GM23338 (cell line): ENCODE measurements around the gene FAM20A. TPM values are rescaled to one million over a fixed set of nuclear protein-coding genes. Genes with fewer than 3 reads are reported as not detected.
A peak's percentile ranks its signal among the peaks of the same experiment; 100 is the strongest.
"Not testable (repeated sequence)": the region's sequence is repeated elsewhere in the genome, so short reads cannot be mapped to it uniquely, and the experiment has no call there.

Experiments
- ATAC-seq: fragments of 200-7000 bp; cut with Tn5 transposase; 3 replicates; pipeline ENCODE4 v1.9.1; 2020
- DNase-seq: peaks from one replicate; pipeline ENCODE4 v3.0.0-alpha.2; 2015; ENCODE audit warnings: low spot score
- H2AFZ ChIP-seq: fragments of 200-600 bp; sonication (generic); 2 replicates; pipeline ENCODE4 v1.8.0; 2016; ENCODE audit warnings: antibody characterized with exemption, mild to moderate bottlenecking, moderate library complexity
- H3F3A ChIP-seq: fragments of 200-600 bp; sonication (generic); replicated peaks from 2 replicates; pipeline ENCODE4 v1.8.0; 2017; ENCODE audit warnings: antibody characterized with exemption, mixed run types, low read depth
- H3K27ac ChIP-seq: fragments of 200-600 bp; sonication (generic); 2 replicates; pipeline ENCODE4 v1.6.1; 2016; ENCODE audit warnings: low read depth
- H3K27me3 ChIP-seq: fragments of 200-600 bp; sonication (generic); 2 replicates; pipeline ENCODE4 v1.8.0; 2016; ENCODE audit warnings: mild to moderate bottlenecking, mixed run types, moderate library complexity; ENCODE audit not compliant: insufficient read depth
- H3K36me3 ChIP-seq: fragments of 200-600 bp; sonication (generic); 2 replicates; pipeline ENCODE4 v1.8.0; 2016; ENCODE audit warnings: mild to moderate bottlenecking; ENCODE audit not compliant: insufficient read depth
- H3K4me1 ChIP-seq: fragments of 200-600 bp; sonication (generic); 2 replicates; pipeline ENCODE4 v1.8.0; 2016; ENCODE audit warnings: mild to moderate bottlenecking, moderate library complexity; ENCODE audit not compliant: insufficient read depth
- H3K4me2 ChIP-seq: fragments of 200-600 bp; sonication (generic); 2 replicates; pipeline ENCODE4 v1.7.1; 2017; ENCODE audit warnings: mixed run types
- H3K4me3 ChIP-seq: fragments of 200-600 bp; sonication (generic); 2 replicates; pipeline ENCODE4 v1.6.1; 2016; ENCODE audit warnings: mixed run types
- H3K79me2 ChIP-seq: fragments of 200-600 bp; sonication (generic); replicated peaks from 2 replicates; pipeline ENCODE4 v1.8.0; 2017; ENCODE audit warnings: mild to moderate bottlenecking; ENCODE audit not compliant: insufficient read depth
- H3K9me2 ChIP-seq: fragments of 200-600 bp; sonication (generic); 2 replicates; pipeline ENCODE4 v1.8.0; 2017; ENCODE audit not compliant: insufficient read depth
- H4K20me1 ChIP-seq: fragments of 200-600 bp; sonication (generic); replicated peaks from 2 replicates; pipeline ENCODE4 v1.8.0; 2017; ENCODE audit warnings: mild to moderate bottlenecking; ENCODE audit not compliant: insufficient read depth
- H3K27ac Mint-ChIP-seq: 2 replicates; pipeline ENCODE4 v1.8.0; 2020; ENCODE audit warnings: inconsistent platforms, mild to moderate bottlenecking, moderate library complexity, mixed read lengths
- H3K27me3 Mint-ChIP-seq: 3 replicates; pipeline ENCODE4 v1.8.0; 2022; ENCODE audit warnings: low read depth, mild to moderate bottlenecking, moderate library complexity, mixed read lengths, inconsistent platforms; ENCODE audit not compliant: insufficient read depth, poor library complexity
- H3K36me3 Mint-ChIP-seq: 3 replicates; pipeline ENCODE4 v1.8.0; 2021; ENCODE audit warnings: low read depth, mild to moderate bottlenecking, inconsistent platforms, moderate library complexity, mixed read lengths
- H3K4me1 Mint-ChIP-seq: 3 replicates; pipeline ENCODE4 v1.8.0; 2020; ENCODE audit warnings: mild to moderate bottlenecking, inconsistent platforms, mixed read lengths
- H3K4me3 Mint-ChIP-seq: 3 replicates; pipeline ENCODE4 v1.8.0; 2021; ENCODE audit warnings: moderate library complexity, mild to moderate bottlenecking, inconsistent platforms, mixed read lengths
- H3K9me3 Mint-ChIP-seq: 3 replicates; pipeline ENCODE4 v1.8.0; 2020; ENCODE audit warnings: moderate library complexity, mild to moderate bottlenecking, inconsistent platforms, mixed read lengths
- JUNB ChIP-seq: IDR thresholded peaks from one replicate; pipeline ENCODE4 v1.6.1; 2016; ENCODE audit warnings: antibody characterized with exemption; ENCODE audit not compliant: unreplicated experiment
- polyA plus RNA-seq: library from polyadenylated mRNA; unstranded; fragments of >200 nt; fragmentation: Nextera tagmentation; extraction: Ambion mirVana; gene quantifications from 2 replicates; pipeline ENCODE4 v1.2.1, GENCODE V29; 2016
- total RNA-seq: library from RNA; depleted of rRNA; stranded (reverse); fragments of >200 nt; shearing (Covaris generic); gene quantifications from 2 replicates; pipeline ENCODE4 v1.2.3, GENCODE V29; 2014
- TF ChIP-seq, protein P1 (sequence below), 2 experiments: fragments of 200-600 bp in 1 of 2; sonication (generic) in 1 of 2; conservative IDR thresholded peaks; 2 replicates each; pipeline versions ENCODE4 v1.5.1 to v1.6.1; 2016 to 2017; ENCODE audit warnings: antibody characterized with exemption in 2 of 2, low read depth in 2 of 2, mild to moderate bottlenecking in 2 of 2, moderate library complexity in 1 of 2

The FAM20A gene
- total and polyA plus RNA-seq, 2 experiments from 2014 or later = 1.3 to 1.6 TPM

DNA sequence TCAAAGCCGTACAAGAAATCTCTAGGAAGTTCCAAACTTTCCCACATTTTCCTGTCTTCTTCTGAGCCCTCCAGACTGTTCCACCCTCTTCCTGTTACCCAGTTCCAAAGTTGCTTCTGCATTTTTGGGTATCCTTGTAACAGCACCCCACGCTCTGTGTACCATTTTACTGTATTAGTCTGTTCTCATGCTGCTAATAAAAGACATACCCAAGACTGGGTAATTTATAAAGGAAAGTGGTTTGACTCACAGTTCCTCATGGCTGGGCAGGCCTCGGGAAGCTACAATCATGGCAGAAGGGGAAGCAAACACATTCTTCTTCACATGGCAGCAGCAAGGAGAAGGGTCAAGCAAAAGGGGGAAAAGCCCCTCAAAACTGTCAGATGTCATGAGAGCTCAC lies 82.1 kb downstream of the FAM20A start:
- H3K27me3 Mint-ChIP-seq, H3F3A ChIP-seq, H3K27ac ChIP-seq, H3K4me3 Mint-ChIP-seq, ATAC-seq, H3K4me2 ChIP-seq, DNase-seq, H3K27me3 ChIP-seq, H3K9me2 ChIP-seq, H3K4me1 ChIP-seq, H3K27ac Mint-ChIP-seq, H3K4me3 ChIP-seq, H2AFZ ChIP-seq: not testable (repeated sequence)
- peaks cover 11% of the 10 kb centered on the region; the same call in 1 of the 2 replicates for H4K20me1 ChIP-seq
- H3K36me3 ChIP-seq = peaks cover 48% of the 10 kb centered on the region; the same call in 1 of the 2 replicates
- Mint-ChIP-seq H3K4me1 (peaks cover 13% of the 10 kb centered on the region), H3K9me3 (peaks cover 27% of the 10 kb centered on the region), H3K36me3 (peaks cover 74% of the 10 kb centered on the region)
- H3K79me2 ChIP-seq = peaks cover 77% of the 10 kb centered on the region

GRCh38 chr17:68518063-68518815 lies 82.9 kb downstream of the FAM20A start:
- H3K36me3 Mint-ChIP-seq = peaks cover 66% of the 10 kb centered on the region
- peaks cover 22% of the 10 kb centered on the region for H3K4me1 Mint-ChIP-seq
- Histone ChIP-seq H2AFZ (no peak overlapping the region), H3K4me1 (peaks cover 14% of the 10 kb centered on the region), H3F3A (no peaks in the 10 kb centered on the region), H4K20me1 (peaks cover 18% of the 10 kb centered on the region), H3K4me2 (no peak overlapping the region), H3K27ac (no peak overlapping the region), H3K36me3 (peaks cover 39% of the 10 kb centered on the region; the same call in 1 of the 2 replicates), H3K27me3 (no peaks in the 10 kb centered on the region), H3K4me3 (no peak overlapping the region), H3K9me2 (no peaks in the 10 kb centered on the region), H3K79me2 (peaks cover 85% of the 10 kb centered on the region)
- ATAC-seq (no peak), DNase-seq (peak; percentile 21)
- TF ChIP-seq, protein P1, sequence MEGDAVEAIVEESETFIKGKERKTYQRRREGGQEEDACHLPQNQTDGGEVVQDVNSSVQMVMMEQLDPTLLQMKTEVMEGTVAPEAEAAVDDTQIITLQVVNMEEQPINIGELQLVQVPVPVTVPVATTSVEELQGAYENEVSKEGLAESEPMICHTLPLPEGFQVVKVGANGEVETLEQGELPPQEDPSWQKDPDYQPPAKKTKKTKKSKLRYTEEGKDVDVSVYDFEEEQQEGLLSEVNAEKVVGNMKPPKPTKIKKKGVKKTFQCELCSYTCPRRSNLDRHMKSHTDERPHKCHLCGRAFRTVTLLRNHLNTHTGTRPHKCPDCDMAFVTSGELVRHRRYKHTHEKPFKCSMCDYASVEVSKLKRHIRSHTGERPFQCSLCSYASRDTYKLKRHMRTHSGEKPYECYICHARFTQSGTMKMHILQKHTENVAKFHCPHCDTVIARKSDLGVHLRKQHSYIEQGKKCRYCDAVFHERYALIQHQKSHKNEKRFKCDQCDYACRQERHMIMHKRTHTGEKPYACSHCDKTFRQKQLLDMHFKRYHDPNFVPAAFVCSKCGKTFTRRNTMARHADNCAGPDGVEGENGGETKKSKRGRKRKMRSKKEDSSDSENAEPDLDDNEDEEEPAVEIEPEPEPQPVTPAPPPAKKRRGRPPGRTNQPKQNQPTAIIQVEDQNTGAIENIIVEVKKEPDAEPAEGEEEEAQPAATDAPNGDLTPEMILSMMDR (conservative IDR thresholded peaks at IDR 0.05; ENCODE audit: low read depth in 2 of 2) = no peak
- TF ChIP-seq JUNB = no peak
- H3K27ac Mint-ChIP-seq = no peak overlapping the region
- H3K4me3 Mint-ChIP-seq = no peak overlapping the region
- peaks cover 2% of the 10 kb centered on the region for H3K27me3 Mint-ChIP-seq
- peaks cover 27% of the 10 kb centered on the region for H3K9me3 Mint-ChIP-seq

GRCh38 chr17:68517605-68518004 lies 83.6 kb downstream of the FAM20A start:
- not testable (repeated sequence) for H3K4me3 ChIP-seq, H3K4me2 ChIP-seq, H3K27me3 Mint-ChIP-seq, H3K27me3 ChIP-seq, DNase-seq, H3K27ac ChIP-seq, H3K27ac Mint-ChIP-seq, H2AFZ ChIP-seq, H3F3A ChIP-seq, ATAC-seq, H3K9me2 ChIP-seq, H3K4me3 Mint-ChIP-seq
- H3K36me3 Mint-ChIP-seq = peaks cover 60% of the 10 kb centered on the region
- H3K4me1 ChIP-seq = peaks cover 14% of the 10 kb centered on the region
- peaks cover 18% of the 10 kb centered on the region for H4K20me1 ChIP-seq
- H3K4me1 Mint-ChIP-seq = peaks cover 22% of the 10 kb centered on the region
- peaks cover 38% of the 10 kb centered on the region; the same call in 1 of the 2 replicates for H3K36me3 ChIP-seq
- peaks cover 92% of the 10 kb centered on the region for H3K79me2 ChIP-seq
- H3K9me3 Mint-ChIP-seq = peaks cover 27% of the 10 kb centered on the region
